Astrocyte of the spinal cord (primary cell): ENCODE data around the gene SCGB1D1.

Experiments
- DNase-seq: peaks from one replicate; pipeline ENCODE4 v3.0.0; 2011; ENCODE audit warnings: low read depth, low spot score
- H3K4me3 ChIP-seq: 2 replicates; pipeline ENCODE4 v1.5.1; 2011; ENCODE audit warnings: low read depth, mild to moderate bottlenecking, low read length, moderate library complexity
- in situ Hi-C: cut with HindIII; loops from 2 replicates; pipeline ENCODE4 v1.10.0; 2017; ENCODE audit warnings: low sequenced_read_pairs
- TF ChIP-seq, protein P1 (sequence below): IDR thresholded peaks from 2 replicates; pipeline ENCODE4 v1.5.1; 2012; ENCODE audit warnings: low read depth, mild to moderate bottlenecking, low read length, inconsistent platforms

The SCGB1D1 gene, protein sequence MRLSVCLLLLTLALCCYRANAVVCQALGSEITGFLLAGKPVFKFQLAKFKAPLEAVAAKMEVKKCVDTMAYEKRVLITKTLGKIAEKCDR

DNA sequence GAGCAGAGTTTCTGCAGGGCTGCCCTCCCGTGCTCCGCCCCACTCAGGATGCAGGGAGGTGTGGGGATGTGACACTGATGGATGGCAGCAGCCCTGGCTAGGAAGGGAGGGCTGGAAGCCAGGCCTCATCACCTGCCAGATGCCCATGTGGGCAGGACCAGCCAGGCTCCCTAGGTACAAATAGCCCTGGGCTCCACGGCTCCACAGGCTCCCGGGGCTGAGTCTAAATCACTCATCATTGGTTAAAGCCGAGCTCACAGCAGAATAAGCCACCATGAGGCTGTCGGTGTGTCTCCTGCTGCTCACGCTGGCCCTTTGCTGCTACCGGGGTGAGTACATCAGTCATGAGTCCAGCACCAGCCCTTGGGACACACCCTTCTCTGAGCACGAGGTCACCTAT is at the start of gene SCGB1D1:
SCGB1D1 (plus strand) TSS at position 206 of the 400 bp plus-strand sequence; CDS start at position 275, 69 bp downstream.
- TF ChIP-seq, protein P1, sequence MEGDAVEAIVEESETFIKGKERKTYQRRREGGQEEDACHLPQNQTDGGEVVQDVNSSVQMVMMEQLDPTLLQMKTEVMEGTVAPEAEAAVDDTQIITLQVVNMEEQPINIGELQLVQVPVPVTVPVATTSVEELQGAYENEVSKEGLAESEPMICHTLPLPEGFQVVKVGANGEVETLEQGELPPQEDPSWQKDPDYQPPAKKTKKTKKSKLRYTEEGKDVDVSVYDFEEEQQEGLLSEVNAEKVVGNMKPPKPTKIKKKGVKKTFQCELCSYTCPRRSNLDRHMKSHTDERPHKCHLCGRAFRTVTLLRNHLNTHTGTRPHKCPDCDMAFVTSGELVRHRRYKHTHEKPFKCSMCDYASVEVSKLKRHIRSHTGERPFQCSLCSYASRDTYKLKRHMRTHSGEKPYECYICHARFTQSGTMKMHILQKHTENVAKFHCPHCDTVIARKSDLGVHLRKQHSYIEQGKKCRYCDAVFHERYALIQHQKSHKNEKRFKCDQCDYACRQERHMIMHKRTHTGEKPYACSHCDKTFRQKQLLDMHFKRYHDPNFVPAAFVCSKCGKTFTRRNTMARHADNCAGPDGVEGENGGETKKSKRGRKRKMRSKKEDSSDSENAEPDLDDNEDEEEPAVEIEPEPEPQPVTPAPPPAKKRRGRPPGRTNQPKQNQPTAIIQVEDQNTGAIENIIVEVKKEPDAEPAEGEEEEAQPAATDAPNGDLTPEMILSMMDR, result no peak
- in situ Hi-C loops, result no loop called here
- H3K4me3 ChIP-seq, result no peak within 1 kb of the TSS
- DNase-seq, result no peak

DNA sequence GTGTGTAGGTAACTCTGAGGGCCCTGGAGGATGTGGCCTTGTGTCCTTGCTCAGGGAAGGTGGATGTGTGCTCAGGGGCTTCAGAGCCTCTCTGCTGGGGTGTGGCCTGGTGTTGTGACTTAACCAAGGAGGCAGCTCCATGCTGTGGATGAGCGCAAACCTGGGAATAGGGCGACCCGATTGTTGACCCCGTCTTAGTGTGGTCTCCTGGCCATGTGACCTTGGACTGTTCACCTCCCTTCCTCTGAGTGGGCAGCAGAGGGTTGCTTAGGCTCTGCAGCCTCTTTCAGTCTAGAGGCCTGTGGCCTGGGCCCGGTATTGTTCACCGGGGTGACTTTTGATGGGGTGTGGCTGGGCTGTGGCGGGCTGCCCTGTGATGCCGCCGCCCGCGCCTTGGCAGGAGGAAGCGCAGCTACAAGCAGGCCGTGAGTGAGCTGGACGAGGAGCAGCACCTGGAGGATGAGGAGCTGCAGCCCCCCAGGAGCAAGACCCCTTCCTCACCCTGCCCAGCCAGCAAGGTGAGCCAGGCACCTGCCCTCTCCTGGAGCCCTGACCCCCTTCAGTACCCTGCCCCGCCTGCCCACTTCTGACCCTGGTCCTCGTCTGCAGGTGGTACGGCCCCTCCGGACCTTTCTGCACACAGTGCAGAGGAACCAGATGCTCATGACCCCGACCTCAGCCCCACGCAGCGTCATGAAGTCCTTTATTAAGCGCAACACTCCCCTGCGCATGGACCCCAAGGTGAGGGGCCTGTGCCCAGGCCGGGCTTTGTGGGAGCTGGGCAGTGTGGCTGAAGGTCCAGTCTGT is 49.5 kb upstream of the SCGB1D1 start:
- no peak for DNase-seq
- H3K4me3 ChIP-seq, result no peak overlapping the region
- in situ Hi-C loops, result no loop called here
- TF ChIP-seq, protein P1, result no peak

DNA sequence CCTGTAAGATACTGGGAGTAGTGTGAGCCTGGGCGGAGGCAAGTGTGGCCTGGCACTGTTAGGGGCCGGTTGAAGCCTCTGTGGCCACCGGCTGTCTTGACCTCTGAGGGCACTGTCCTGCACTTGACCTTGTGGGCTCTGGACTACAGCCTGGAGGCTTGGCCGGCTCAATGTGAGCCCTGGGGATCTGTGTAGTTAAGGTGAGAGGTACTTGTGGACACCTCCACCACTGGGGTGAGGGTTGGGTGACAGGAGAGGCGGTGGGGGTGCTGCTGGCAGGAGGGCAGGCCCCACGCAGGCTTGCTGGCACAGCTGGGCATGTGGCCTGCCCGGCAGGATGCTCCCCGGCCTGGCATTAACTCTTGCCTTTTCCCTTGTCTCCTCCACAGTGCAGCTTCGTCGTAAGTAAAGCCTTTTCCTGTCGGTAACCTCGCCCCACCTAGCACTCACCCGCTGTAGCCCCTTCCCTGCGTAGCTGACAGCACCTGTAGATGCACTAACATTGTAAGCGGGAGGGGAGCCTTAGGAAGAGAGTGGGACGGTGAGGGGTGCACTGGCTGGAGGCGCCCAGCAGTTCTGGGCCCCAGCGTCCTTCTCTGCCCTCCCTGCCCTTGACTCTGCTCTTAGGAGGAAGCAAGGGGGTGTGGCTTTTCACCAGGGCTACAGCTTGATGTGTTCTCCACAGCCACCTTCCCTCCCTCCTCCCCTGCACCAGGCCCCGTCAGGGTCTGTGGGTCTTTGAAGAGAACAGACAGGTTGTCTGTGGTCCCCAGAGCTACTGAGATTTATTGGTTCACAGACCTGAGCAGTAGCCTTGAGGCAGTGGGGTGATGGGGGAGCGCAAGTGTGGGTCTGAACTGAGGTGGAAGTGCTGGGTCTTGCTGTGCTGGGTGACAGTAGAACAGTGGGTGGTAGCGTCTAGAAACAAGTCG is 48.6 kb upstream of the SCGB1D1 start:
- no peak for DNase-seq
- in situ Hi-C loops, result no loop called here
- H3K4me3 ChIP-seq, result no peak overlapping the region
- TF ChIP-seq, protein P1, result no peak

DNA sequence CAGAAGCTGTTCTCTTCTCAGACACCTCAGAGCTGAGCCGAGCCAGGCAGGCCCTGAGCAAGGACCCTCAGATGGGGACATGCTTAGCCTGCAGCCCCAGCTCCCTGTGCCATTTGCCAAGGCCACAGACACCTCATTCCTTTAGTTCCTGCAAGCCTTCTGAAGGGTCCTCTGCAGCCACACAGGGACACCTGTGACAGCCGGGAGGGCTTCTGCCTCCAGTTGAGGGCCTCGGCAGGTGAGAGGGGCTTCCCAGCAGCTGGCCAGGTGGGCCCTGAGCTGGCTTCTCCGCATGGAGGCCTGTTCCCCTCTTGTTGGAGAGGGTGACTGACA is 48.0 kb upstream of the SCGB1D1 start:
- in situ Hi-C loops, result no loop called here
- H3K4me3 ChIP-seq, result no peak overlapping the region
- DNase-seq, result no peak
- TF ChIP-seq, protein P1, result no peak

DNA sequence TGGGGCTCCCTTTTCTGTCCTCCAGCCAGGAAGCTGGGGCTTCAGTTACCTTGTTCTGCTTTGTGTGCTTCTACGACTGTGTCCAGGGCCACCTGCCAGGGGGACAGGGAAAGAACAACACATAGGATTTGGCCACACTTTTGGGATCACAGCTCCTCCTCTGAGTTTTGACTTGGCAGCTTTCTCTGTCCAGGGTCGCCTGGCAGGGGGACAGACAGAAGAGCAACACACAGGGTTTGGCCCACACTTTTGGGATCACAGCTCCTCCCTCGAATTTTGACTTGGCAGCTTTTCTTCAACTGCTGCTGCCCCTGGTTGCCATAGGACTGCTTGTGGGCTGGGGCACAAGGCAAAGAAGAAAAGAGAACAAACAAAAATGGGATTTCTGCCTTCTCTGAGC is 47.1 kb upstream of the SCGB1D1 start:
- in situ Hi-C loops, result no loop called here
- TF ChIP-seq, protein P1, result no peak
- DNase-seq, result no peak
- H3K4me3 ChIP-seq, result no peak overlapping the region

DNA sequence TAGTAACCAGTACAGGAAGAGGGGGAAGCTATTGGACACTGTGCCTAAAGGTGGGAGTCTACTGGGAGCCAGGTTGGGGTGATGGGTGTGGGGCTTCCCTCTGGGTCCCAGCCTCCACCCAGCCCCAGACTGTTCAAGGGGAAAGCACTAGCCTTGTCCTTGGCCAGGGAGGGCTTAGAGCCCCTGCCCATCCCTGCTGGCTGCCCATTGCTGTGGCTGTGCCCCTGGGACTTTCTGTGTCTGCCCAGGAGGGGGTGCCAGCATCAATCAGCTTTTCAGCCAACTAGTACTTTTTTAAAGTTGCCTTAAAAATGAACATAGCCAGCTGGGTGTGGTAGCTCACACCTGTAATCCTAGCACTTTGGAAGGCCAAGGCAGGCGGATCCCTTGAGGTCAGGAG is 46.3 kb upstream of the SCGB1D1 start:
- DNase-seq, result no peak

More for the DNA sequence above, 46.3 kb upstream of the SCGB1D1 start:
- in situ Hi-C loops, result no loop called here
- H3K4me3 ChIP-seq, result no peak overlapping the region
- TF ChIP-seq, protein P1, result peak; percentile 26
